Astrocyte of the cerebellum (primary cell): ENCODE results near the gene MYO18A.

Source experiments
- DNase-seq: peaks from one replicate; pipeline ENCODE4 v3.0.0-alpha.2; 2011; ENCODE audit warnings: low read depth
- H3K4me3 ChIP-seq: 2 replicates; pipeline ENCODE4 v1.5.1; 2011; ENCODE audit warnings: mild to moderate bottlenecking, low read depth, low read length, moderate library complexity
- in situ Hi-C: cut with HindIII; loops from 2 replicates; pipeline ENCODE4 v1.10.0; 2017; ENCODE audit warnings: low sequenced_read_pairs
- TF ChIP-seq, protein P1 (sequence below): IDR thresholded peaks from 2 replicates; pipeline ENCODE4 v1.5.1; 2012; ENCODE audit warnings: low read length, low read depth, moderate library complexity, mild to moderate bottlenecking; ENCODE audit errors: missing control alignments

Gene MYO18A

DNA sequence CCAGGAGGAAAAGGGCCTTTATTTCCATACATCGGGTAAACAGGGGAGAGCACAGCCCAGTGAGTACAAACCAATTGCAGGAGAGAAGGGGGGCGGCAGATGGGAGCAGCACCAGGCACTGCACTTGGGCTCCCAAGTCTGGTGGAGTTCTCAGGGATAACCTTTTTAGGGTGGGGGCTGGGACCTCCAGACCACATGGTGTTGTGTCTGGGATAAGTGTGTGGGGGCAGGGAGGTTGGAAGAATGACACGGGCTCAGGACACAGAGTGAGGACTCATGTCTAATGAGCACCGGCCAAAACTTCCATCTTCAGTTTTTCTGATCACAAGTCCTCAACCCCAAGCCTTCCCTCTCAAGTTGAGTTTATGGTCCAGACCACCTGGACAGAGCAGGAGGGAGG lies 106.7 kb downstream of the MYO18A start:
- in situ Hi-C loops: no loop called here
- H3K4me3 ChIP-seq: no peak overlapping the region

DNA sequence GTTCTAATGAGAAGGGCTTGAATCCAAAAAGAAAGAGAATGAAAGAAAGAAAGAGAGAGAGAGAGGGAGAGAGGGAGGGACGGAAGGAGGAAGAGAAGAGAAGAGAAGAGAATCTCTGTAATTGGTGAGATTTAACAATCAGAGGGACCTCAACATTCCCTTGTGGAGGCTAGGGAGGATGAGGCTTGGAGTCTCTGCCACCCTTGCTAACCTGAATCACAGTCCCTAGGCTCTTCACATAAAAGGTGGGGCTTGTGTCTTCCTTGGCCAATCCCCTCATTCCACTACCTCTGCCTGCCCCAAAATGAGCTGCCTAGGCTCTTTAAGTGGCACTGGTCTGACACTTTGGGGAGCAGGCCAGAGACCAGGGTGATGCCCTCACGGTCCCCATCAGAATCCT lies 107.2 kb downstream of the MYO18A start:
- no peak for DNase-seq
- H3K4me3 ChIP-seq: no peak overlapping the region
- in situ Hi-C loops: no loop called here
- TF ChIP-seq, protein P1, sequence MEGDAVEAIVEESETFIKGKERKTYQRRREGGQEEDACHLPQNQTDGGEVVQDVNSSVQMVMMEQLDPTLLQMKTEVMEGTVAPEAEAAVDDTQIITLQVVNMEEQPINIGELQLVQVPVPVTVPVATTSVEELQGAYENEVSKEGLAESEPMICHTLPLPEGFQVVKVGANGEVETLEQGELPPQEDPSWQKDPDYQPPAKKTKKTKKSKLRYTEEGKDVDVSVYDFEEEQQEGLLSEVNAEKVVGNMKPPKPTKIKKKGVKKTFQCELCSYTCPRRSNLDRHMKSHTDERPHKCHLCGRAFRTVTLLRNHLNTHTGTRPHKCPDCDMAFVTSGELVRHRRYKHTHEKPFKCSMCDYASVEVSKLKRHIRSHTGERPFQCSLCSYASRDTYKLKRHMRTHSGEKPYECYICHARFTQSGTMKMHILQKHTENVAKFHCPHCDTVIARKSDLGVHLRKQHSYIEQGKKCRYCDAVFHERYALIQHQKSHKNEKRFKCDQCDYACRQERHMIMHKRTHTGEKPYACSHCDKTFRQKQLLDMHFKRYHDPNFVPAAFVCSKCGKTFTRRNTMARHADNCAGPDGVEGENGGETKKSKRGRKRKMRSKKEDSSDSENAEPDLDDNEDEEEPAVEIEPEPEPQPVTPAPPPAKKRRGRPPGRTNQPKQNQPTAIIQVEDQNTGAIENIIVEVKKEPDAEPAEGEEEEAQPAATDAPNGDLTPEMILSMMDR: no peak

More for the DNA sequence above, 106.7 kb downstream of the MYO18A start:
- DNase-seq: no peak
- TF ChIP-seq, protein P1: no peak

- TF ChIP-seq, protein P1: no peak
- DNase-seq: no peak
- H3K4me3 ChIP-seq: no peak overlapping the region
- in situ Hi-C loops: no loop called here
These were observed 108.9 kb downstream of the MYO18A start for GRCh38 chr17:29071303-29071702.

- no peak overlapping the region for H3K4me3 ChIP-seq
- no peak for DNase-seq
- TF ChIP-seq, protein P1: no peak
- in situ Hi-C loops: no loop called here
These were observed 109.4 kb downstream of the MYO18A start for GRCh38 chr17:29070781-29071180.

DNA sequence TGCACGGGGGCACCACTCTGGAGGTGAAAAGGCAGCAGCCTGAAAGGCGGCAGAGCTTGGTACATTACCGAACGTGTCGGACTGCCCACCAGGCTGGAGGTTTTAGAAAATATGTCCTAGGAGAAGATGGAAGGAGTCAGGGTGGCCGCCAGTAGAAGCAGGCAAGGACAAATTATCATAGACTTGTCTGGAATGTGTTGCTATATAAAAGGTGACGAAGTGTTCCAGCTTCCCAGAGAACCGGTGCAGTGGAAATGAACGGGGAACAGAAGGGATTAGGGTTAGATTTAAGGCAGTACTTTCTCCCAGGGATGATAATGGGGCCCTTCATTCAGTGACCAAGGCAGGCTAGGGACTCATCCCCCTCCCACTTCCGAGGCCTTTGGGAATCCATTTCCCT lies 109.9 kb downstream of the MYO18A start:
- TF ChIP-seq, protein P1: no peak
- no peak overlapping the region for H3K4me3 ChIP-seq
- no peak for DNase-seq
- in situ Hi-C loops: no loop called here

DNA sequence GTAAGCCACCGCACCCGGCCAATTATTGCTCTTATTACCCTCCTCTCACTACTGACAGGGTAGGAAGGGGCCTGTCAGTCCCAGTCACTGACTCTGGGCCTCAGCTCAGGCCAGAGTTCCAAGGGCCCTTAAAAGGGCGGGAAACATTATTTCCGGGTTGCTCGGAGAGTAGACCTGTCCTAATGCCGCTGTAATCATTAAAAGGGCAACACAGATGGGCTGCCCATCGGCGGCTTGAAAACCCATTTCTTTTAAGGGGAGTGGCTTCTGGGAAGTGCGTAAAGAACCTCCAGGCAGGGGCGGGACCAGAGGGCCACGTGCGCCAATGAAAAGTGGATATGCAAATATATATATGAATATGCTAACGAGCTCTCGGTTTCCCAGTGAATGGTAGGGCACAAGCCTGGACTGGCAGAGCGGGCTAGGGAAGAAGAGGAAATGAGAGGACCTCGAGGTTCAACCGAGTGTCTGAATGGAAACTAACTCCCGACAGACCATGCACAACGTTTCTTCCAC lies 110.6 kb downstream of the MYO18A start:
- TF ChIP-seq, protein P1: no peak
- in situ Hi-C loops: no loop called here
- DNase-seq: no peak
- no peak overlapping the region for H3K4me3 ChIP-seq

DNA sequence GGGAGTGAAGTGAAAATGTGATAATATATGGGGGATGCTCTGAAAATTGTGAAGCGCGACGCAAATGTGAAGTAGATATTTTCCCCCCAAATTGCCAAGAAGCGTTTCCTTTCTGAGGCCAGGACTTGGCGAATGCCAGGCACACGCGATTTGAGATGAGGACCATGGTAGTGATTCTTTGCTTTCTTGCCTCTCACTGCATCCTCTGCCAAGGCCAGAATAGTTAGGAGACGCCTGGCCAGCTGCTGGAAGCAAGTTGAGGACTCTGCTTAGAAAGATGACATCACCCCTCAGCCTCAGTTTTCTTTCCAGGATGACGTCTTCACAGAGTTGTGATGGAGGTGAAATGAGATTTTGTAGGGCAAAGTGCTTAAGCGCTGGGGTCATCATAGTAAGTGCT lies 111.4 kb downstream of the MYO18A start:
- in situ Hi-C loops: no loop called here
- TF ChIP-seq, protein P1: no peak
- H3K4me3 ChIP-seq: no peak overlapping the region
- DNase-seq: no peak
